Ramos (cell line): Measurements from ENCODE around the gene GRK2.
"Not testable (repeated sequence)": the region's sequence is repeated elsewhere in the genome, so short reads cannot be mapped to it uniquely, and the experiment has no call there.

ENCODE experiments used
- in situ Hi-C: fragments of 300-500 bp; cut with MboI; formaldehyde crosslinking; loops from one replicate; pipeline ENCODE4 v1.14.3; 2022; ENCODE audit warnings: low sequenced_read_pairs; ENCODE audit not compliant: unreplicated experiment

Gene GRK2

GRCh38 chr11:67266449-67267187, at the start of gene GRK2:
GRK2 (plus strand) TSS chr11:67266473; CDS start chr11:67266700, 227 bp downstream.
- in situ Hi-C loops = no loop called here

- in situ Hi-C loops = no loop called here
These were observed 38.5 kb upstream of the GRK2 start for GRCh38 chr11:67227726-67228125.

DNA sequence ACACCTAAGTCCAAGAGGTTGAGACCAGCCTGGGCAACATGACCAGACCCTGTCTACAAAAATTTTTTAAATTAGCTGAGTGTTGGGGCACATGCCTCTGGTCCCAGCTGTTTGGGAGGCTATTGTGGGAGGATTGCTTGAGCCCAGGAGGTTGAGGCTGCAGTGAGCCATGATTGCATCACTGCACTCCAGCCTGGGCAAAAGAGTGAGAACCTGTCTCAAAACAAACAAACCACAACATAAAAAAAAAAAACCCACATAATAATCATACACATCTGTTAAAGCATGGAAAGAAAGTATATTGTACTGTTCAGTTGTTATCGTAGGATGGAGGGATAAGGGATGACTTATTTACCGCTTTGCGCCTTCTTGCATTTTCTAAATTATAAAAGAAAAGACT, 35.9 kb upstream of the GRK2 start:
- in situ Hi-C loops = no loop called here

- in situ Hi-C loops = no loop called here
These were observed 35.4 kb upstream of the GRK2 start for GRCh38 chr11:67230886-67231285.

DNA sequence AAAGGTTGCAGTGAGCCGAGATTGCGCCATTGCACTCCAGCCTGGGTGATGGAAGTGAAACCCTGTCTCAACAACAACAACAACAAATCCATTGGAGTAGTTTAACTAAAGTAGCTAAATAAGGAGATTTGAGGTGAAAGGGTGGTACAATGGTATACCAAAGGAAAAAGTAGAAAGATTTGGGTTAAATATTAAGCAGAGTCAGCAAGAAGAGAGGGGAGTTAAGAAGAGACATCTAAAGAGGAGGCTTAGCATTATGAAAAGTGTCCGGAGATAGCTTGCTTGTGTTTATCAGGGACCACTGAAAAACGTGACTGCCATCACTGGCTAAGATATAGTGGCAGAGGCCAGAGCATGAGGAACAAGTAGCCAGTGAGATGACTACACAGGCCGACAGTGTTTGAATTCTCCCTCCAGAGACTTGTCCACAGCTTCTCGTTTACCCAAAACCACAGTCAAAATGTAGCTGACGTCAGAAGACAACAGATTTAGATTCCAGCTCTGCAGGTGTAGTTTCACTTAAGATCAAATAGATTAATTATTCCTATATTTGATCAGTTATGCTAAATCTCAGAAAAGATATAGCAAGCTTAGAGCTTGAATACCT, 32.6 kb upstream of the GRK2 start:
- in situ Hi-C loops = no loop called here

DNA sequence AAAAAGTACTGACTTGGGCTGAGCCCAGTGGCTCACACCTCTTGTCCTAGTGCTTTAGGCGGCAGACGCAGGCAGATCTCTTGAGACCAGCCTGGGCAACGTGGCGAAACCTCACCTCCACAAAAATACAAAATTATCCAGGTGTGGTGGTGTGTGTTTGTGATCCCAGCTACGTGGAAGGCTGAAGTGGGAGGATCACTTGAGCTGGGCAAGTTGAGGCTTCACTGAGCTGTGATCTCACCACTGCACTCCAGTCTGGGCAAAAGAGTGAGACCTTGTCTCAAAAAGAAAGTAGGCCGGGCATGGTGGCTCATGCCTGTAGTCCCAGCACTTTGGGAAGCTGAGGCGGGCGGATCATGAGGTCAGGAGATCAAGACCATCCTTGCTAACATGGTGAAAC, 31.7 kb upstream of the GRK2 start:
- in situ Hi-C loops = not testable (repeated sequence)

- in situ Hi-C loops = no loop called here
These were observed 28.7 kb upstream of the GRK2 start for GRCh38 chr11:67237574-67237973.

- in situ Hi-C loops = no loop called here
These were observed 27.1 kb upstream of the GRK2 start for GRCh38 chr11:67238894-67239782.

- in situ Hi-C loops = no loop called here
These were observed 26.3 kb upstream of the GRK2 start for GRCh38 chr11:67239783-67240575.

GRCh38 chr11:67240576-67241389, 25.5 kb upstream of the GRK2 start:
- in situ Hi-C loops = no loop called here

GRCh38 chr11:67242548-67242947, 23.7 kb upstream of the GRK2 start:
- in situ Hi-C loops = no loop called here

- in situ Hi-C loops = no loop called here
These were observed 23.2 kb upstream of the GRK2 start for GRCh38 chr11:67243051-67243450.

- in situ Hi-C loops = no loop called here
These were observed 21.2 kb upstream of the GRK2 start for GRCh38 chr11:67245046-67245445.

DNA sequence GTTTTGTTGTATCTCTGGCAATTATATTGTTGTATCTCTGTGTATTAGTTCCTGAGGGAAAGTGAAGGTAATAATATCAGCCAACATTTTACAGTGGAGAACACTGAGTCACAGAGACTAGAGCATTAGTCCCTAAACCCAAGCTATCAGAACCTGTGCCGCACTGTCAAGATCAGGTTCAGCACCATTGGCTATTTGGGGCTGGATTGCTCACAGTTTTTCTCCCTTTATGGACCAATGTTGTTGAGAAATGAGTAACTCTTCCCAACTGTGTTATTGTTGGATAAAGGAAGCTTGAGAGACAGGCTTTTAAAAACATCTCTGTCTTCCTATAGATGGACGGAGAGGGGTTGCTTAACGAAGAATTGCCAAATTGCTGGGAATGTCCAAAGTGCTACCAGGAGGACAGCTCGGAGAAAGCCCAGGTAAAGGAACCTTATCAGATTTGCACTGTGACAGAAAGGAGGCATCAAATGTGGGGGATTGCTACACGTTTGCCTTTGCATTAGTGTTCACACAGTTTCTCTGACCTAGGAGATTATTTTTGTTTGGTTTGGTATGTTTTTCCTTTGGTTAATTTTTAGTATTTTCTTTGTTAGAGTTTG, 18.2 kb upstream of the GRK2 start:
- in situ Hi-C loops = no loop called here

DNA sequence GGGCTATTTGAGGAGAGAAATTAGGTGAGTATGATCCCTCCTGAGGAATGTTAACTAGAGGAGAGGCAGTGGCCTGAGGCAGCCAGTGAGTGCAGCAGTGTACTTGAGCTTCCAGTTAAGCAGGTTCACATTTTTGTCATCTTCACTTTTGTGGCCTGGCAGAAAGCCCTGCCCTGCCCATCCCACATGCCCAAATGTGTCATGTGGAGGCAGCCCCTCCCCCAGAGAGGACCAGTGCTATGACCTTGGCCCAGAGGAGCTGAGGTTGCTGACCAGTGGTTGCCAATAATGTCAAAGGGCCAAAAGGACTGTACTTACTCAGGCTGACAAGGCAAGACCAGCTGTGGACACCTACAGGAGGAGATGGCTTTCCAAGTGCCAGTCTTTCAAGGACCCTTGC, 17.6 kb upstream of the GRK2 start:
- in situ Hi-C loops = no loop called here

DNA sequence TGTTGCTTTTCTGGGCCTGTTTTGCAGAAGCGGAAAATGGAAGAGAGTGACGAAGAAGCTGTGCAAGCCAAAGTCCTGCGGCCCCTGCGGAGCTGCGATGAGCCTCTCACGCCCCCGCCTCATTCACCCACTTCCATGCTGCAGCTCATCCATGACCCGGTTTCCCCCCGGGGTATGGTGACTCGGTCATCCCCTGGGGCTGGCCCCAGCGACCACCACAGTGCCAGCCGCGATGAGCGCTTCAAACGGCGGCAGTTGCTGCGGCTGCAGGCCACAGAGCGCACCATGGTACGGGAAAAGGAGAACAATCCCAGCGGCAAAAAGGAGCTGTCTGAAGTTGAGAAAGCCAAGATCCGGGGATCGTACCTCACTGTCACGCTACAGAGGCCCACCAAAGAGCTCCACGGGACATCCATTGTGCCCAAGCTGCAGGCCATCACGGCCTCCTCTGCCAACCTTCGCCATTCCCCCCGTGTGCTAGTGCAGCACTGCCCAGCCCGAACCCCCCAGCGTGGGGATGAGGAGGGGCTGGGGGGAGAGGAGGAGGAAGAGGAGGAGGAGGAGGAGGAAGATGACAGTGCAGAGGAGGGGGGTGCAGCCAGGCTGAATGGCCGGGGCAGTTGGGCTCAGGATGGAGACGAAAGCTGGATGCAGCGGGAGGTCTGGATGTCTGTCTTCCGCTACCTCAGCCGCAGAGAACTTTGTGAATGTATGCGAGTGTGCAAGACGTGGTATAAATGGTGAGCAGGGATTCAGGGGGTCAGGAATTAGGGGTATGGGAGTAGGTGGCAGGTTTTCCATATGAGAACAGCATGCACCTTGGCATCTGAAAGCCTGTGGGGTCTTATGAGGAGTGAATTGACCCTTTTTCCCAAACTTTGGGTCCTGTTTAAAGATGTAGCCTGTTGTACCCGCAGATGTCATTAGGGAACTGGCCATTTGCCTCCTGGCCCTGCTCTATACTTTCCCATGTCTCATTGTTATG, 15.9 kb upstream of the GRK2 start:
- in situ Hi-C loops = no loop called here

DNA sequence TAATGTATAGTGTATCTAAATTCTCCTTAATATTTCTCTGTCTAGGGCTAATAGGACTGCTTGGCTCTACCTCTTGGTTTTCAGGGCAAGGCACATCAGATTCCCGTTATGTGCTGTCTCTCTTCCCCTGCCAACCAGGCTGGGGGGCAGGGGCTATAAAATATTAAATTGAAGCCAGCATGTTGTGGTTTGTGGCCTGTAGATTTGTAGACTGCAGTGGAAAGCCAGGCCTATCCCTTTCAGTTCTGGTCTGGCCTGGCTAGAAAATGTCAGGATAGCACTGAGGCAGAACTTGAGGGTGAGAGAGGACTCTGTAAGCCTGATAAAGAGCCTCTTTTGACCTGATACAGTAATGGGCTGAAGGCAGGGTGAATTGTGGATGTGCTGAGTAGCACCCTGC, 14.4 kb upstream of the GRK2 start:
- in situ Hi-C loops = no loop called here

DNA sequence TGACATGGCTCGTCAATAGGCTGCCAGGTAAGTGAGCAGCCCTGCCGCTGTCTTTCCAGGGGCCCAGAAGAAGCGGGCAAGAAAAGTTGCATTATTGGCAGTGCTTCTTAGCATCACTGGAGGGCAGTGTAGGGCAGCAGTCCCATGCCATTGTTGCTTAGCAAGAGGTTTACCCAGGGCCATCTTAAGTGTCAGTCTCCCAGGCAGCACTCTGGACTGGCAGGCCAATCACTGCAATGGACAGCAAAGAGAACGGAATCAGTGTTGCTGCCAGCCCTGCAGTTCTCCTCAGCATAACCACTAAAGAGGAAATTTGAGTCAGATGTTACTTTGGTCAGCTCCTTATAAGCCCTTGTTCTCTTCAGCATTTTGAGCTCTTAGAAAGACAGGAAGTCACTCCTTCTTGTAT, 13.4 kb upstream of the GRK2 start:
- in situ Hi-C loops = no loop called here
